Naive B cell (primary cell): ENCODE measurements around the gene TOLLIP. TPM values are rescaled to one million over a fixed set of nuclear protein-coding genes. Genes with fewer than 3 reads are reported as not detected.

ENCODE experiments used
- ATAC-seq, 2 donors: fragments of 150-1000 bp; cut with Tn5 transposase; 2 replicates each; pipeline ENCODE4 v1.10.0; 2021; ENCODE audit warnings: low read depth in 2 of 2, mild to moderate bottlenecking in 2 of 2, moderate library complexity in 2 of 2
- DNase-seq: peaks from one replicate; pipeline ENCODE4 v3.0.0; 2022
- H3K27ac Mint-ChIP-seq, 6 donors: one replicate each; pipeline ENCODE4 v1.8.0; 2020 to 2022; ENCODE audit warnings: mild to moderate bottlenecking in 6 of 6, mixed read lengths in 6 of 6, moderate library complexity in 5 of 6, inconsistent platforms in 2 of 6
- H3K27me3 Mint-ChIP-seq, 3 donors: one replicate each; pipeline ENCODE4 v1.8.0; 2021 to 2022; ENCODE audit warnings: mixed read lengths in 3 of 3, mild to moderate bottlenecking in 1 of 3
- H3K36me3 Mint-ChIP-seq, 2 donors: one replicate each; pipeline ENCODE4 v1.8.0; 2020 to 2022; ENCODE audit warnings: mixed read lengths in 2 of 2, inconsistent platforms in 1 of 2, mild to moderate bottlenecking in 1 of 2
- H3K4me1 Mint-ChIP-seq, 3 donors: one replicate each; pipeline ENCODE4 v1.8.0; 2020 to 2022; ENCODE audit warnings: mixed read lengths in 3 of 3, inconsistent platforms in 1 of 3, mild to moderate bottlenecking in 1 of 3, moderate library complexity in 1 of 3
- H3K4me3 Mint-ChIP-seq, 8 donors: one replicate each; pipeline ENCODE4 v1.8.0; 2020 to 2022; ENCODE audit warnings: mild to moderate bottlenecking in 8 of 8, mixed read lengths in 8 of 8, moderate library complexity in 8 of 8, inconsistent platforms in 2 of 8
- H3K9me3 Mint-ChIP-seq, 7 donors: one replicate each; pipeline ENCODE4 v1.8.0; 2020 to 2022; ENCODE audit warnings: mixed read lengths in 7 of 7, mild to moderate bottlenecking in 5 of 7, inconsistent platforms in 2 of 7, moderate library complexity in 1 of 7
- polyA plus RNA-seq, 6 donors: library from polyadenylated mRNA; unstranded; fragments of 300-500 nt; fragmentation: Illumina TruSeq; gene quantifications; one replicate each; pipeline ENCODE4 v1.2.3, GENCODE V29; 2021; ENCODE audit warnings: low read depth in 6 of 6

TOLLIP gene
- polyA plus RNA-seq, 6 donors from 2014 or later: 29.4 to 59.0 (median 42.8) TPM

GRCh38 chr11:1297576-1298473 is 11.6 kb downstream of the TOLLIP start:
- Mint-ChIP-seq H3K9me3 (no peaks in the 10 kb centered on the region), H3K27ac (no peak overlapping the region), H3K27me3 (no peaks in the 10 kb centered on the region), H3K4me1 (peaks cover 17 to 37% (median 20%) of the 10 kb centered on the region in 3 donors), H3K4me3 (no peak overlapping the region), H3K36me3 (peaks cover 0 to 2% of the 10 kb centered on the region in 2 donors)
- DNase-seq (no peak), ATAC-seq (no peak)

GRCh38 chr11:1297011-1297575 is 12.3 kb downstream of the TOLLIP start:
- Mint-ChIP-seq H3K27ac (no peak overlapping the region), H3K9me3 (no peaks in the 10 kb centered on the region), H3K27me3 (no peaks in the 10 kb centered on the region), H3K4me3 (no peak overlapping the region), H3K36me3 (peaks cover 0 to 9% of the 10 kb centered on the region in 2 donors), H3K4me1 (peaks cover 19 to 38% (median 23%) of the 10 kb centered on the region in 3 donors)
- ATAC-seq (no peak), DNase-seq (no peak)

GRCh38 chr11:1296287-1296686 is 13.1 kb downstream of the TOLLIP start:
- no peaks in the 10 kb centered on the region for H3K27me3 Mint-ChIP-seq
- H3K9me3 Mint-ChIP-seq: no peaks in the 10 kb centered on the region
- H3K4me3 Mint-ChIP-seq: no peak overlapping the region
- ATAC-seq (no peak), DNase-seq (no peak)
- H3K36me3 Mint-ChIP-seq: peaks cover 0 to 9% of the 10 kb centered on the region in 2 donors
- H3K27ac Mint-ChIP-seq: peak overlapping the region in 2 of 6 donors; percentile 63 to 91
- peaks cover 18 to 34% (median 23%) of the 10 kb centered on the region in 3 donors for H3K4me1 Mint-ChIP-seq

- Mint-ChIP-seq H3K36me3 (peaks cover 0 to 9% of the 10 kb centered on the region in 2 donors), H3K9me3 (no peaks in the 10 kb centered on the region), H3K4me1 (peaks cover 18 to 29% (median 23%) of the 10 kb centered on the region in 3 donors), H3K27me3 (no peaks in the 10 kb centered on the region), H3K4me3 (no peak overlapping the region), H3K27ac (no peak overlapping the region)
- DNase-seq (no peak), ATAC-seq (no peak)
Observed at GRCh38 chr11:1295591-1295990, 13.8 kb downstream of the TOLLIP start.

GRCh38 chr11:1295086-1295485 is 14.3 kb downstream of the TOLLIP start:
- H3K4me3 Mint-ChIP-seq: no peak overlapping the region
- H3K36me3 Mint-ChIP-seq: peaks cover 0 to 9% of the 10 kb centered on the region in 2 donors
- no peaks in the 10 kb centered on the region for H3K9me3 Mint-ChIP-seq
- ATAC-seq: no peak
- no peak overlapping the region for H3K27ac Mint-ChIP-seq
- no peaks in the 10 kb centered on the region for H3K27me3 Mint-ChIP-seq
- no peak for DNase-seq
- H3K4me1 Mint-ChIP-seq: peaks cover 18 to 24% (median 20%) of the 10 kb centered on the region in 3 donors

GRCh38 chr11:1293619-1294015 is 15.8 kb downstream of the TOLLIP start:
- DNase-seq: no peak
- peaks cover 0 to 9% of the 10 kb centered on the region in 2 donors for H3K36me3 Mint-ChIP-seq
- peaks cover 9 to 18% (median 14%) of the 10 kb centered on the region in 3 donors for H3K4me1 Mint-ChIP-seq
- no peaks in the 10 kb centered on the region for H3K9me3 Mint-ChIP-seq
- H3K27me3 Mint-ChIP-seq: no peaks in the 10 kb centered on the region
- H3K4me3 Mint-ChIP-seq: no peak overlapping the region
- peak overlapping the region in 1 of 6 donors; percentile 65 for H3K27ac Mint-ChIP-seq
- peak; percentile 45 to 56 for ATAC-seq

- Mint-ChIP-seq H3K9me3 (no peaks in the 10 kb centered on the region), H3K27me3 (no peaks in the 10 kb centered on the region), H3K27ac (peak overlapping the region in 1 of 6 donors; percentile 76), H3K36me3 (peaks cover 0 to 9% of the 10 kb centered on the region in 2 donors), H3K4me3 (no peak overlapping the region), H3K4me1 (peaks cover 7 to 12% (median 11%) of the 10 kb centered on the region in 3 donors)
- no peak for ATAC-seq
- no peak for DNase-seq
Observed at GRCh38 chr11:1292644-1293618, 16.5 kb downstream of the TOLLIP start.

- peaks cover 0 to 9% of the 10 kb centered on the region in 2 donors for H3K36me3 Mint-ChIP-seq
- peaks cover 7 to 11% (median 11%) of the 10 kb centered on the region in 3 donors for H3K4me1 Mint-ChIP-seq
- no peaks in the 10 kb centered on the region for H3K27me3 Mint-ChIP-seq
- DNase-seq (no peak), ATAC-seq (no peak)
- no peaks in the 10 kb centered on the region for H3K9me3 Mint-ChIP-seq
- H3K27ac Mint-ChIP-seq: peak overlapping the region in 4 of 6 donors; percentile 56 to 76 (median 76)
- no peak overlapping the region for H3K4me3 Mint-ChIP-seq
Observed at GRCh38 chr11:1292018-1292643, 17.3 kb downstream of the TOLLIP start.

- Mint-ChIP-seq H3K9me3 (no peaks in the 10 kb centered on the region), H3K36me3 (peaks cover 0 to 9% of the 10 kb centered on the region in 2 donors), H3K27me3 (no peaks in the 10 kb centered on the region), H3K27ac (peak overlapping the region in 3 of 6 donors; percentile 15 to 76 (median 76)), H3K4me3 (no peak overlapping the region), H3K4me1 (peaks cover 7 to 11% (median 11%) of the 10 kb centered on the region in 3 donors)
- DNase-seq (no peak), ATAC-seq (no peak)
Observed at GRCh38 chr11:1291295-1292017, 18.0 kb downstream of the TOLLIP start.

GRCh38 chr11:1290052-1291040 is 19.1 kb downstream of the TOLLIP start:
- no peak overlapping the region for H3K4me3 Mint-ChIP-seq
- peaks cover 4 to 11% (median 6%) of the 10 kb centered on the region in 3 donors for H3K4me1 Mint-ChIP-seq
- H3K9me3 Mint-ChIP-seq: no peaks in the 10 kb centered on the region
- H3K36me3 Mint-ChIP-seq: peaks cover 0 to 9% of the 10 kb centered on the region in 2 donors
- no peaks in the 10 kb centered on the region for H3K27me3 Mint-ChIP-seq
- ATAC-seq (no peak), DNase-seq (no peak)
- peak overlapping the region in 2 of 6 donors; percentile 4 to 80 for H3K27ac Mint-ChIP-seq

- H3K4me3 Mint-ChIP-seq: no peak overlapping the region
- H3K36me3 Mint-ChIP-seq: peaks cover 0 to 9% of the 10 kb centered on the region in 2 donors
- no peaks in the 10 kb centered on the region for H3K9me3 Mint-ChIP-seq
- ATAC-seq: no peak
- H3K4me1 Mint-ChIP-seq: peaks cover 4 to 11% (median 6%) of the 10 kb centered on the region in 3 donors
- no peaks in the 10 kb centered on the region for H3K27me3 Mint-ChIP-seq
- H3K27ac Mint-ChIP-seq: no peak overlapping the region
- no peak for DNase-seq
Observed at GRCh38 chr11:1289211-1289935, 20.1 kb downstream of the TOLLIP start.
